HEK293 (cell line): ENCODE data around the gene PDK2.

Source experiments
- CTCF ChIA-PET: fragments of 350-600 bp; formaldehyde crosslinking; extraction: SDS; loops from one replicate; lab custom pipeline; 2021; ENCODE audit warnings: antibody characterized with exemption; lab: Yijun Ruan, JAX
- POLR2A ChIA-PET: fragments of 300-600 bp; formaldehyde crosslinking; extraction: SDS; loops from one replicate; lab custom pipeline; 2020; ENCODE audit warnings: antibody characterized with exemption, inconsistent platforms; lab: Yijun Ruan, JAX
- H3K27ac ChIP-seq: fragments of 200-500 bp; sonication (Bioruptor generic); 2 replicates; pipeline ENCODE4 v1.5.1; 2014; ENCODE audit warnings: low read depth, low read length, control low read depth, inconsistent platforms; ENCODE audit errors: extremely low read depth
- H3K36me3 ChIP-seq, 2 experiments: fragments of 200-500 bp in 1 of 2; sonication (Bioruptor generic) in 1 of 2; 1 replicate in 1 of 2; 2 replicates in 1 of 2; pipeline ENCODE4 v1.5.1; 2014 to 2017; ENCODE audit warnings: inconsistent platforms in 2 of 2, low read length in 2 of 2; ENCODE audit not compliant: control insufficient read depth in 2 of 2, insufficient read depth in 1 of 2
- H3K4me1 ChIP-seq: fragments of 200-500 bp; sonication (Bioruptor generic); 2 replicates; pipeline ENCODE4 v1.5.1; 2014; ENCODE audit warnings: mild to moderate bottlenecking, low read length, inconsistent platforms; ENCODE audit not compliant: control insufficient read depth, insufficient read depth
- H3K4me3 ChIP-seq: 2 replicates; pipeline ENCODE4 v1.5.1; 2011; ENCODE audit warnings: low read depth, mild to moderate bottlenecking, control low read depth, low read length, moderate library complexity
- H3K9me3 ChIP-seq: fragments of 200-500 bp; sonication (Bioruptor generic); 2 replicates; pipeline ENCODE4 v1.5.1; 2014; ENCODE audit warnings: low read depth, low read length, inconsistent platforms; ENCODE audit not compliant: control insufficient read depth, insufficient read depth
- IKZF3 ChIP-seq: fragments of 450-650 bp; IDR thresholded peaks from 2 replicates; pipeline ENCODE4 v1.5.0; 2018; ENCODE audit warnings: missing biosample characterization, mild to moderate bottlenecking, missing genetic modification characterization, moderate library complexity
- INSM2 ChIP-seq: fragments of 450-650 bp; formaldehyde crosslinking; IDR thresholded peaks from 2 replicates; pipeline ENCODE4 v1.5.1; 2016; ENCODE audit warnings: missing biosample characterization, missing genetic modification characterization
- PRDM1 ChIP-seq: fragments of 450-650 bp; formaldehyde crosslinking; IDR thresholded peaks from 2 replicates; pipeline ENCODE4; 2016; ENCODE audit warnings: missing biosample characterization, missing genetic modification characterization
- PRDM6 ChIP-seq: fragments of 450-650 bp; formaldehyde crosslinking; IDR thresholded peaks from 2 replicates; pipeline ENCODE4 v1.5.1; 2017; ENCODE audit warnings: missing biosample characterization, missing genetic modification characterization
- REPIN1 ChIP-seq: fragments of 450-650 bp; formaldehyde crosslinking; IDR thresholded peaks from 2 replicates; pipeline ENCODE4 v1.5.1; 2017; ENCODE audit warnings: missing biosample characterization, missing genetic modification characterization, low read depth
- ZFHX2 ChIP-seq: fragments of 450-650 bp; formaldehyde crosslinking; conservative IDR thresholded peaks from 2 replicates; pipeline ENCODE4 v1.5.1; 2016; ENCODE audit warnings: missing biosample characterization, missing genetic modification characterization
- ZNF148 ChIP-seq: fragments of 450-650 bp; formaldehyde crosslinking; IDR thresholded peaks from 2 replicates; pipeline ENCODE4 v1.5.0; 2017; ENCODE audit warnings: missing biosample characterization, missing genetic modification characterization, borderline replicate concordance
- ZNF18 ChIP-seq: fragments of 450-650 bp; formaldehyde crosslinking; IDR thresholded peaks from 2 replicates; pipeline ENCODE4 v1.5.1; 2016; ENCODE audit warnings: missing biosample characterization, missing genetic modification characterization
- ZNF19 ChIP-seq: fragments of 450-650 bp; formaldehyde crosslinking; IDR thresholded peaks from 2 replicates; pipeline ENCODE4; 2016; ENCODE audit warnings: missing biosample characterization, missing genetic modification characterization, low read depth
- ZNF239 ChIP-seq: fragments of 450-650 bp; formaldehyde crosslinking; IDR thresholded peaks from 2 replicates; pipeline ENCODE4 v1.5.1; 2016; ENCODE audit warnings: missing biosample characterization, missing genetic modification characterization
- ZNF26 ChIP-seq: fragments of 450-650 bp; formaldehyde crosslinking; IDR thresholded peaks from 2 replicates; pipeline ENCODE4 v1.5.1; 2016; ENCODE audit warnings: missing biosample characterization, missing genetic modification characterization
- ZNF335 ChIP-seq: fragments of 450-650 bp; formaldehyde crosslinking; conservative IDR thresholded peaks from 2 replicates; pipeline ENCODE4 v1.5.1; 2016; ENCODE audit warnings: missing biosample characterization, missing genetic modification characterization
- ZNF366 ChIP-seq: fragments of 450-650 bp; formaldehyde crosslinking; conservative IDR thresholded peaks from 2 replicates; pipeline ENCODE4 v1.5.1; 2016; ENCODE audit warnings: missing biosample characterization, missing genetic modification characterization
- ZNF37A ChIP-seq: fragments of 450-650 bp; IDR thresholded peaks from 2 replicates; pipeline ENCODE4 v1.5.1; 2018; ENCODE audit warnings: missing biosample characterization, missing genetic modification characterization
- ZNF394 ChIP-seq: fragments of 450-650 bp; formaldehyde crosslinking; IDR thresholded peaks from 2 replicates; pipeline ENCODE4 v1.5.1; 2016; ENCODE audit warnings: missing biosample characterization, missing genetic modification characterization, mild to moderate bottlenecking, moderate library complexity, borderline replicate concordance
- ZNF398 ChIP-seq: fragments of 450-650 bp; formaldehyde crosslinking; IDR thresholded peaks from 2 replicates; pipeline ENCODE4 v1.5.1; 2017; ENCODE audit warnings: missing biosample characterization, missing genetic modification characterization
- ZNF510 ChIP-seq: fragments of 450-650 bp; formaldehyde crosslinking; IDR thresholded peaks from 2 replicates; pipeline ENCODE4 v1.5.1; 2018; ENCODE audit warnings: mild to moderate bottlenecking, missing genetic modification characterization, missing biosample characterization; ENCODE audit not compliant: insufficient replicate concordance
- ZNF571 ChIP-seq: fragments of 450-650 bp; formaldehyde crosslinking; IDR thresholded peaks from 2 replicates; pipeline ENCODE4 v1.5.0; 2017; ENCODE audit warnings: missing biosample characterization, missing genetic modification characterization
- ZSCAN4 ChIP-seq: fragments of 450-650 bp; formaldehyde crosslinking; IDR thresholded peaks from 2 replicates; pipeline ENCODE4 v1.5.1; 2017; ENCODE audit warnings: missing biosample characterization, missing genetic modification characterization

PDK2 gene

GRCh38 chr17:50127697-50128361 is 32.7 kb downstream of the PDK2 start (continued):
- TF ChIP-seq PRDM6, result no peak
- TF ChIP-seq, all 188 proteins: peak for 2

- POLR2A ChIA-PET, result interaction anchor here (0.7 kb wide), 1 partner anchor 19 kb away, joined by 6 read pairs; no protein-coding TSS in a partner anchor
- Histone ChIP-seq H3K4me3 (no peak overlapping the region), H3K36me3 (peaks cover 0 to 9% of the 10 kb centered on the region in 2 experiments; a peak in 1 of 3 replicates), H3K9me3 (no peaks in the 10 kb centered on the region), H3K4me1 (peaks cover 6% of the 10 kb centered on the region), H3K27ac (no peak overlapping the region)
- CTCF ChIA-PET, result interaction anchor here (0.6 to 0.7 kb wide), 2 partner anchors 45 to 49 kb away, joined by 3 read pairs; no protein-coding TSS in a partner anchor
- no peak for TF ChIP-seq ZNF335 (tag by site-specific recombination)
- no peak for TF ChIP-seq INSM2
- TF ChIP-seq ZNF37A (tag by site-specific recombination), result no peak
- no peak for TF ChIP-seq REPIN1 (tag by site-specific recombination)
- no peak for TF ChIP-seq ZNF394
- TF ChIP-seq ZNF571 (tag by site-specific recombination), result 0 out of 2 replicates have a peak, but pooled peaks have one; percentile 29
- no peak for TF ChIP-seq ZNF18 (tag by site-specific recombination)
- no peak for TF ChIP-seq ZNF148 (tag by site-specific recombination)
- peak; percentile 84 for TF ChIP-seq ZSCAN4 (tag by site-specific recombination)
- TF ChIP-seq ZNF26 (tag by site-specific recombination), result no peak
- TF ChIP-seq ZNF510 (tag by site-specific recombination), result no peak
- no peak for TF ChIP-seq ZNF19 (tag by site-specific recombination)
- TF ChIP-seq IKZF3, result peak; percentile 72
- TF ChIP-seq ZNF398 (tag by site-specific recombination), result 0 out of 2 replicates have a peak, but pooled peaks have one; percentile 7
- peak; percentile 92 for TF ChIP-seq ZFHX2 (tag by site-specific recombination)
- peak; percentile 64 for TF ChIP-seq ZNF366 (tag by site-specific recombination)
- TF ChIP-seq ZNF239 (tag by site-specific recombination), result no peak
- TF ChIP-seq PRDM1, result peak; percentile 76
Observed at GRCh38 chr17:50128441-50129352, 33.5 kb downstream of the PDK2 start.
